ENCODE data around the gene CCDC17.

The CCDC17 gene

GRCh38 chr1:45660336-45660735 is 36.5 kb upstream of the CCDC17 start:
- no peak for TF ChIP-seq CTCF (IDR thresholded peaks at IDR 0.05)
- DNase-seq (ENCODE audit: low spot score), result no peak

GRCh38 chr1:45659222-45659621 is 35.4 kb upstream of the CCDC17 start:
- no peak for DNase-seq (ENCODE audit: low spot score)
- no peak for TF ChIP-seq CTCF (IDR thresholded peaks at IDR 0.05)
- Histone ChIP-seq H3K4me3 (no peak overlapping the region), H3K27ac (no peak overlapping the region)

More at GRCh38 chr1:45660336-45660735, 36.5 kb upstream of the CCDC17 start:
- Histone ChIP-seq H3K27ac (no peak overlapping the region), H3K4me3 (no peak overlapping the region)

- H3K27ac ChIP-seq, result no peak overlapping the region
- no peak for DNase-seq (ENCODE audit: low spot score)
- H3K4me3 ChIP-seq, result no peak overlapping the region
- no peak for TF ChIP-seq CTCF (IDR thresholded peaks at IDR 0.05)
Measured at GRCh38 chr1:45658171-45658570, 34.3 kb upstream of the CCDC17 start.

GRCh38 chr1:45656573-45657226 is 32.8 kb upstream of the CCDC17 start:
- H3K4me3 ChIP-seq, result no peak overlapping the region
- TF ChIP-seq CTCF (IDR thresholded peaks at IDR 0.05), result no peak
- no peak overlapping the region for H3K27ac ChIP-seq
- no peak for DNase-seq (ENCODE audit: low spot score)

- DNase-seq (ENCODE audit: low spot score), result no peak
- TF ChIP-seq CTCF (IDR thresholded peaks at IDR 0.05), result no peak
- no peak overlapping the region for H3K27ac ChIP-seq
- H3K4me3 ChIP-seq, result no peak overlapping the region
Measured at GRCh38 chr1:45654540-45655280, 30.9 kb upstream of the CCDC17 start.

GRCh38 chr1:45647248-45648021 is 23.6 kb upstream of the CCDC17 start:
- Histone ChIP-seq H3K4me3 (no peak overlapping the region), H3K27ac (no peak overlapping the region)

More at GRCh38 chr1:45647248-45648021, 23.6 kb upstream of the CCDC17 start:
- no peak for DNase-seq (ENCODE audit: low spot score)
- no peak for TF ChIP-seq CTCF (IDR thresholded peaks at IDR 0.05)
